Measurements from ENCODE around the gene LRRC3B.
"Not testable (repeated sequence)": the region's sequence is repeated elsewhere in the genome, so short reads cannot be mapped to it uniquely, and the experiment has no call there.

Gene LRRC3B
- total RNA-seq, result 0 to 0.06 (median 0) reads per million in 9 experiments

- Mint-ChIP-seq H3K4me1 (ENCODE audit: low read depth in 2 of 2) (peaks cover 0 to 5% of the 10 kb centered on the region in 2 donors), H3K27me3 (peaks cover 23 to 48% of the 10 kb centered on the region in 2 donors), H3K4me3 (no peak within 1 kb of the TSS), H3K36me3 (ENCODE audit: insufficient read depth) (no peaks in the 10 kb centered on the region), H3K27ac (no peak within 1 kb of the TSS), H3K9me3 (peaks cover 5 to 9% of the 10 kb centered on the region in 2 donors)
- DNase-seq (no peak), ATAC-seq (replicated peaks) (no peak)
Measured at GRCh38 chr3:26622621-26623418, at the start of gene LRRC3B. Gene LRRC3B (plus strand): TSS chr3:26622772. CDS start chr3:26709673, 86,901 bp downstream.

GRCh38 chr3:26574766-26575165, 47.8 kb upstream of the LRRC3B start:
- H3K4me1 Mint-ChIP-seq (ENCODE audit: low read depth in 2 of 2), result no peaks in the 10 kb centered on the region
- no peak for DNase-seq
- H3K27me3 Mint-ChIP-seq, result no peaks in the 10 kb centered on the region
- no peak for ATAC-seq (replicated peaks)
- H3K9me3 Mint-ChIP-seq, result peaks cover 8% of the 10 kb centered on the region in 2 donors
- no peak overlapping the region for H3K4me3 Mint-ChIP-seq
- H3K36me3 Mint-ChIP-seq (ENCODE audit: insufficient read depth), result no peaks in the 10 kb centered on the region
- H3K27ac Mint-ChIP-seq, result no peak overlapping the region

GRCh38 chr3:26579116-26579515, 43.5 kb upstream of the LRRC3B start:
- H3K36me3 Mint-ChIP-seq (ENCODE audit: insufficient read depth), result peaks cover 4% of the 10 kb centered on the region
- no peaks in the 10 kb centered on the region for H3K27me3 Mint-ChIP-seq
- peaks cover 8 to 10% of the 10 kb centered on the region in 2 donors for H3K9me3 Mint-ChIP-seq
- no peak overlapping the region for H3K27ac Mint-ChIP-seq
- H3K4me3 Mint-ChIP-seq, result no peak overlapping the region
- DNase-seq (no peak), ATAC-seq (replicated peaks) (no peak)
- H3K4me1 Mint-ChIP-seq (ENCODE audit: low read depth in 2 of 2), result no peaks in the 10 kb centered on the region

GRCh38 chr3:26587571-26587970, 35.0 kb upstream of the LRRC3B start:
- no peaks in the 10 kb centered on the region for H3K4me1 Mint-ChIP-seq (ENCODE audit: low read depth in 2 of 2)
- H3K4me3 Mint-ChIP-seq, result no peak overlapping the region
- H3K27me3 Mint-ChIP-seq, result no peaks in the 10 kb centered on the region
- no peak for DNase-seq
- ATAC-seq (replicated peaks), result no peak
- H3K9me3 Mint-ChIP-seq, result peaks cover 4 to 23% of the 10 kb centered on the region in 2 donors
- no peak overlapping the region for H3K27ac Mint-ChIP-seq
- H3K36me3 Mint-ChIP-seq (ENCODE audit: insufficient read depth), result peaks cover 1% of the 10 kb centered on the region

- no peak for DNase-seq
- no peak for ATAC-seq (replicated peaks)
- H3K36me3 Mint-ChIP-seq (ENCODE audit: insufficient read depth), result no peaks in the 10 kb centered on the region
- H3K9me3 Mint-ChIP-seq, result peaks cover 5 to 23% of the 10 kb centered on the region in 2 donors
- no peak overlapping the region for H3K27ac Mint-ChIP-seq
- no peaks in the 10 kb centered on the region for H3K27me3 Mint-ChIP-seq
- H3K4me3 Mint-ChIP-seq, result no peak overlapping the region
- no peaks in the 10 kb centered on the region for H3K4me1 Mint-ChIP-seq (ENCODE audit: low read depth in 2 of 2)
Measured at GRCh38 chr3:26588931-26589330, 33.6 kb upstream of the LRRC3B start.

GRCh38 chr3:26589678-26590077, 32.9 kb upstream of the LRRC3B start:
- no peak overlapping the region for H3K27ac Mint-ChIP-seq
- ATAC-seq (replicated peaks) (no peak), DNase-seq (no peak)
- H3K9me3 Mint-ChIP-seq, result peaks cover 6 to 23% of the 10 kb centered on the region in 2 donors
- H3K36me3 Mint-ChIP-seq (ENCODE audit: insufficient read depth), result no peaks in the 10 kb centered on the region
- H3K4me3 Mint-ChIP-seq, result no peak overlapping the region
- H3K27me3 Mint-ChIP-seq, result no peaks in the 10 kb centered on the region
- no peaks in the 10 kb centered on the region for H3K4me1 Mint-ChIP-seq (ENCODE audit: low read depth in 2 of 2)

GRCh38 chr3:26590919-26591484, 31.6 kb upstream of the LRRC3B start:
- peaks cover 6 to 32% of the 10 kb centered on the region in 2 donors for H3K9me3 Mint-ChIP-seq
- H3K36me3 Mint-ChIP-seq (ENCODE audit: insufficient read depth), result no peaks in the 10 kb centered on the region
- no peaks in the 10 kb centered on the region for H3K4me1 Mint-ChIP-seq (ENCODE audit: low read depth in 2 of 2)
- H3K27me3 Mint-ChIP-seq, result no peaks in the 10 kb centered on the region
- H3K4me3 Mint-ChIP-seq, result no peak overlapping the region
- no peak overlapping the region for H3K27ac Mint-ChIP-seq
- ATAC-seq (replicated peaks) (no peak), DNase-seq (no peak)

GRCh38 chr3:26591926-26592325, 30.6 kb upstream of the LRRC3B start:
- H3K27ac Mint-ChIP-seq, result no peak overlapping the region
- no peaks in the 10 kb centered on the region for H3K36me3 Mint-ChIP-seq (ENCODE audit: insufficient read depth)
- H3K4me1 Mint-ChIP-seq (ENCODE audit: low read depth in 2 of 2), result no peaks in the 10 kb centered on the region
- peaks cover 6 to 26% of the 10 kb centered on the region in 2 donors for H3K9me3 Mint-ChIP-seq
- no peaks in the 10 kb centered on the region for H3K27me3 Mint-ChIP-seq
- ATAC-seq (replicated peaks) (no peak), DNase-seq (no peak)
- no peak overlapping the region for H3K4me3 Mint-ChIP-seq

- Mint-ChIP-seq H3K36me3 (ENCODE audit: insufficient read depth) (no peaks in the 10 kb centered on the region), H3K27me3 (no peaks in the 10 kb centered on the region), H3K4me1 (ENCODE audit: low read depth in 2 of 2) (no peaks in the 10 kb centered on the region), H3K4me3 (no peak overlapping the region), H3K27ac (no peak overlapping the region), H3K9me3 (peaks cover 6 to 26% of the 10 kb centered on the region in 2 donors)
- no peak for DNase-seq
- ATAC-seq (replicated peaks), result no peak
Measured at GRCh38 chr3:26592451-26592850, 30.1 kb upstream of the LRRC3B start.

GRCh38 chr3:26596335-26596734, 26.2 kb upstream of the LRRC3B start:
- no peaks in the 10 kb centered on the region for H3K36me3 Mint-ChIP-seq (ENCODE audit: insufficient read depth)
- no peaks in the 10 kb centered on the region for H3K27me3 Mint-ChIP-seq
- H3K4me1 Mint-ChIP-seq (ENCODE audit: low read depth in 2 of 2), result no peaks in the 10 kb centered on the region
- ATAC-seq (replicated peaks) (no peak), DNase-seq (no peak)
- no peak overlapping the region for H3K4me3 Mint-ChIP-seq
- H3K9me3 Mint-ChIP-seq, result peaks cover 2 to 10% of the 10 kb centered on the region in 2 donors
- H3K27ac Mint-ChIP-seq, result no peak overlapping the region

GRCh38 chr3:26603311-26603710, 19.3 kb upstream of the LRRC3B start:
- not testable (repeated sequence) for H3K27ac Mint-ChIP-seq; DNase-seq; ATAC-seq (replicated peaks); H3K4me3 Mint-ChIP-seq; H3K4me1 Mint-ChIP-seq (ENCODE audit: low read depth in 2 of 2); H3K36me3 Mint-ChIP-seq (ENCODE audit: insufficient read depth); H3K27me3 Mint-ChIP-seq
- H3K9me3 Mint-ChIP-seq, result peaks cover 5 to 15% of the 10 kb centered on the region in 2 donors

GRCh38 chr3:26603771-26604170, 18.8 kb upstream of the LRRC3B start:
- H3K27ac Mint-ChIP-seq; H3K4me1 Mint-ChIP-seq (ENCODE audit: low read depth in 2 of 2); H3K4me3 Mint-ChIP-seq; ATAC-seq (replicated peaks); DNase-seq; H3K36me3 Mint-ChIP-seq (ENCODE audit: insufficient read depth); H3K27me3 Mint-ChIP-seq: not testable (repeated sequence)
- peaks cover 5 to 15% of the 10 kb centered on the region in 2 donors for H3K9me3 Mint-ChIP-seq

GRCh38 chr3:26614006-26614685, 8.4 kb upstream of the LRRC3B start:
- Mint-ChIP-seq H3K36me3 (ENCODE audit: insufficient read depth) (no peaks in the 10 kb centered on the region), H3K27ac (no peak overlapping the region), H3K27me3 (no peaks in the 10 kb centered on the region), H3K4me1 (ENCODE audit: low read depth in 2 of 2) (no peaks in the 10 kb centered on the region), H3K9me3 (peaks cover 7 to 18% of the 10 kb centered on the region in 2 donors), H3K4me3 (no peak overlapping the region)
- no peak for DNase-seq
- ATAC-seq (replicated peaks), result no peak

All from effector memory CD8-positive, alpha-beta T cell (primary cell).